ENCODE measurements around the gene ATG10.

- TF ChIP-seq CTCF (IDR thresholded peaks at IDR 0.05) (no peak), POLR2A (IDR thresholded peaks at IDR 0.05) (no peak)
Measured at GRCh38 chr5:82058710-82059109, 86.9 kb downstream of the ATG10 start.
